Neural crest cell (in vitro differentiated cells): ENCODE measurements around the gene IL20RB. TPM values are rescaled to one million over a fixed set of nuclear protein-coding genes. Genes with fewer than 3 reads are reported as not detected.

Experiments used
- DNase-seq: peaks from one replicate; pipeline ENCODE4 v3.0.0; 2021; ENCODE audit warnings: low read depth, mixed read lengths, low spot score
- H3K27ac Mint-ChIP-seq: one replicate; pipeline ENCODE4 v1.8.0; 2021; ENCODE audit warnings: mild to moderate bottlenecking, mixed read lengths; ENCODE audit not compliant: unreplicated experiment
- H3K27me3 Mint-ChIP-seq: 2 replicates; pipeline ENCODE4 v1.8.0; 2021; ENCODE audit warnings: low read depth, mild to moderate bottlenecking, mixed read lengths
- H3K36me3 Mint-ChIP-seq: 2 replicates; pipeline ENCODE4 v1.8.0; 2021; ENCODE audit warnings: low read depth, mild to moderate bottlenecking, mixed read lengths
- H3K4me1 Mint-ChIP-seq: 2 replicates; pipeline ENCODE4 v1.8.0; 2021; ENCODE audit warnings: mixed read lengths
- H3K4me3 Mint-ChIP-seq: one replicate; pipeline ENCODE4 v1.8.0; 2021; ENCODE audit warnings: mild to moderate bottlenecking, mixed read lengths
- H3K9me3 Mint-ChIP-seq: 2 replicates; pipeline ENCODE4 v1.8.0; 2021; ENCODE audit warnings: mixed read lengths
- total RNA-seq: library from RNA; stranded (reverse); gene quantifications from 2 replicates; pipeline ENCODE4 v1.2.1, GENCODE V29; 2021
- TF ChIP-seq, protein P1 (sequence below): fragments of 200-600 bp; sonication (generic); conservative IDR thresholded peaks from 2 replicates; pipeline ENCODE4 v1.5.0; 2021; ENCODE audit warnings: antibody characterized with exemption, mild to moderate bottlenecking

Gene IL20RB
- total RNA-seq, 1 donor from 2014 or later = 1.7 TPM

GRCh38 chr3:136946978-136947377, 10.8 kb upstream of the IL20RB start:
- H3K4me1 Mint-ChIP-seq = peaks cover 8% of the 10 kb centered on the region
- DNase-seq = no peak
- H3K4me3 Mint-ChIP-seq = no peak overlapping the region
- TF ChIP-seq, protein P1, sequence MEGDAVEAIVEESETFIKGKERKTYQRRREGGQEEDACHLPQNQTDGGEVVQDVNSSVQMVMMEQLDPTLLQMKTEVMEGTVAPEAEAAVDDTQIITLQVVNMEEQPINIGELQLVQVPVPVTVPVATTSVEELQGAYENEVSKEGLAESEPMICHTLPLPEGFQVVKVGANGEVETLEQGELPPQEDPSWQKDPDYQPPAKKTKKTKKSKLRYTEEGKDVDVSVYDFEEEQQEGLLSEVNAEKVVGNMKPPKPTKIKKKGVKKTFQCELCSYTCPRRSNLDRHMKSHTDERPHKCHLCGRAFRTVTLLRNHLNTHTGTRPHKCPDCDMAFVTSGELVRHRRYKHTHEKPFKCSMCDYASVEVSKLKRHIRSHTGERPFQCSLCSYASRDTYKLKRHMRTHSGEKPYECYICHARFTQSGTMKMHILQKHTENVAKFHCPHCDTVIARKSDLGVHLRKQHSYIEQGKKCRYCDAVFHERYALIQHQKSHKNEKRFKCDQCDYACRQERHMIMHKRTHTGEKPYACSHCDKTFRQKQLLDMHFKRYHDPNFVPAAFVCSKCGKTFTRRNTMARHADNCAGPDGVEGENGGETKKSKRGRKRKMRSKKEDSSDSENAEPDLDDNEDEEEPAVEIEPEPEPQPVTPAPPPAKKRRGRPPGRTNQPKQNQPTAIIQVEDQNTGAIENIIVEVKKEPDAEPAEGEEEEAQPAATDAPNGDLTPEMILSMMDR = no peak
- H3K27me3 Mint-ChIP-seq = no peaks in the 10 kb centered on the region
- peaks cover 10% of the 10 kb centered on the region for H3K36me3 Mint-ChIP-seq
- H3K27ac Mint-ChIP-seq = no peak overlapping the region
- H3K9me3 Mint-ChIP-seq = no peaks in the 10 kb centered on the region

GRCh38 chr3:136947477-136947876, 10.3 kb upstream of the IL20RB start:
- H3K27me3 Mint-ChIP-seq = no peaks in the 10 kb centered on the region
- DNase-seq = no peak
- no peak overlapping the region for H3K27ac Mint-ChIP-seq
- H3K36me3 Mint-ChIP-seq = peaks cover 10% of the 10 kb centered on the region
- peaks cover 5% of the 10 kb centered on the region for H3K4me1 Mint-ChIP-seq
- TF ChIP-seq, protein P1 = no peak
- no peaks in the 10 kb centered on the region for H3K9me3 Mint-ChIP-seq
- H3K4me3 Mint-ChIP-seq = no peak overlapping the region

GRCh38 chr3:136949146-136949545, 8.6 kb upstream of the IL20RB start:
- Mint-ChIP-seq H3K9me3 (no peaks in the 10 kb centered on the region), H3K4me1 (no peaks in the 10 kb centered on the region), H3K27me3 (no peaks in the 10 kb centered on the region), H3K27ac (no peak overlapping the region), H3K4me3 (no peak overlapping the region), H3K36me3 (peaks cover 10% of the 10 kb centered on the region)
- DNase-seq = no peak
- TF ChIP-seq, protein P1 = no peak

DNA sequence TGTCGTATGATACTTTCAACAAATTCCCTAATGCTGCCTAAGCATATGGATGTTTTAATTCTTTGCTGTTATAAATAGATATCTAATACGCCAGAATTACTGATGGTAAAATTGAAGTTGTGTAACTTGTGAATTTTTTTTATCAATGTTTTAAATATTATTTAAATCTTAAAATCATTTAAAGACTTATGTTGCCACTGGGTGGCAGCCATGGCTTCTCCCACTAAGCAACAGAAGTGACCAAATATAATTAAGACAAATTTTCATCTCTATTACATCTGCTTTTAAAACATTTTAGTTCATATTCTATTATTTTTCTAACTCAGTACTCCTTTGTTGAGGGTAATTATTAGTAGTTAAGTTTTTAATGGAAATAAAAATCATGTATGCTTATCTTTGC, 8.1 kb upstream of the IL20RB start:
- no peak overlapping the region for H3K27ac Mint-ChIP-seq
- H3K4me3 Mint-ChIP-seq = no peak overlapping the region
- no peaks in the 10 kb centered on the region for H3K4me1 Mint-ChIP-seq
- H3K27me3 Mint-ChIP-seq = no peaks in the 10 kb centered on the region
- H3K36me3 Mint-ChIP-seq = peaks cover 10% of the 10 kb centered on the region
- DNase-seq = no peak
- no peaks in the 10 kb centered on the region for H3K9me3 Mint-ChIP-seq
- TF ChIP-seq, protein P1 = no peak

- Mint-ChIP-seq H3K27ac (no peak overlapping the region), H3K9me3 (no peaks in the 10 kb centered on the region), H3K27me3 (no peaks in the 10 kb centered on the region), H3K4me1 (peaks cover 7% of the 10 kb centered on the region), H3K4me3 (no peak overlapping the region), H3K36me3 (peaks cover 8% of the 10 kb centered on the region)
- TF ChIP-seq, protein P1 = no peak
- DNase-seq = no peak
Observed at GRCh38 chr3:136950623-136951022, 7.2 kb upstream of the IL20RB start.

GRCh38 chr3:136952292-136952691, 5.5 kb upstream of the IL20RB start:
- TF ChIP-seq, protein P1 = no peak
- no peaks in the 10 kb centered on the region for H3K9me3 Mint-ChIP-seq
- H3K36me3 Mint-ChIP-seq = no peaks in the 10 kb centered on the region
- H3K27me3 Mint-ChIP-seq = no peaks in the 10 kb centered on the region
- no peak overlapping the region for H3K4me3 Mint-ChIP-seq
- no peak overlapping the region for H3K27ac Mint-ChIP-seq
- no peak for DNase-seq
- peaks cover 15% of the 10 kb centered on the region for H3K4me1 Mint-ChIP-seq
